Measurements from ENCODE around the gene LCE6A. TPM values are rescaled to one million over a fixed set of nuclear protein-coding genes. Genes with fewer than 3 reads are reported as not detected.

LCE6A gene
- total and polyA plus RNA-seq, 4 donors = not detected

DNA sequence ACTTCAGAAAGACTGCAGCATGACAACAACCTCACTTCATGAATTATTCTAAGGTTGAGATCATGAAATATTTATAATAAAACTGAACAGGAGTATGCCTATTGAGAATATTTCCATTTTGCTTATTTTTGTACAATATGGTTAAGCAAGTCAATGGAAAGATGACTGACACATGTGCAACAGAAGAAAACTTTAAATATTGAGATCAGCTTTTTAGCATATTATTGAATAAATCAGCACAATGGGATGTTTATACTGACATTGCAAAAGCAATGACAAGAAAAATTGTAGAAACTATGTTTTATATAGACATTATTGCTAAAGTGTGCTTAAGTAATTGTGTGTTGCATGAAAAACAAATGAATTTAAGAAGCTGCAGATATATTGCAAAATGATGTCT is 21.8 kb downstream of the LCE6A start:
- no peak for DNase-seq (ENCODE audit: low spot score)
- no peak overlapping the region for H3K27ac ChIP-seq (ENCODE audit: low read depth in 1 of 2, low read length in 2 of 2)
- no peaks in the 10 kb centered on the region for H3K9me3 ChIP-seq (ENCODE audit: control insufficient read depth in 4 of 4, low read length in 3 of 4)
- TF ChIP-seq GABPA (IDR thresholded peaks at IDR 0.05 in 1 of 2, conservative IDR thresholded peaks at IDR 0.05 in 1 of 2) (no peak), FOXA2 (IDR thresholded peaks at IDR 0.05) (no peak), RAD21 (IDR thresholded peaks at IDR 0.05) (no peak), JUND (IDR thresholded peaks at IDR 0.05) (no peak)
- TF ChIP-seq, protein P1, sequence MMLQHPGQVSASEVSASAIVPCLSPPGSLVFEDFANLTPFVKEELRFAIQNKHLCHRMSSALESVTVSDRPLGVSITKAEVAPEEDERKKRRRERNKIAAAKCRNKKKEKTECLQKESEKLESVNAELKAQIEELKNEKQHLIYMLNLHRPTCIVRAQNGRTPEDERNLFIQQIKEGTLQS (IDR thresholded peaks at IDR 0.05) = no peak
- no peak overlapping the region for H3K9ac ChIP-seq (ENCODE audit: low read depth in 1 of 2, low read length in 2 of 2)
- H3K4me3 ChIP-seq (ENCODE audit: low read depth in 1 of 3, low read length in 3 of 3) = no peak overlapping the region
- H3K27me3 ChIP-seq (ENCODE audit: control insufficient read depth in 4 of 4, insufficient read depth in 4 of 4, low read length in 3 of 4) = peaks cover 0 to 7% (median 0%) of the 10 kb centered on the region in 4 donors
- no peaks in the 10 kb centered on the region for H3K4me1 ChIP-seq (ENCODE audit: control insufficient read depth in 4 of 4, insufficient read depth in 4 of 4, low read length in 3 of 4)
- no peaks in the 10 kb centered on the region for H3K36me3 ChIP-seq (ENCODE audit: control insufficient read depth in 4 of 4, insufficient read depth in 3 of 4, low read depth in 1 of 4, low read length in 3 of 4)

- DNase-seq (ENCODE audit: low spot score) = no peak
- Histone ChIP-seq H3K4me3 (ENCODE audit: low read depth in 1 of 3, low read length in 3 of 3) (no peak overlapping the region), H3K27me3 (ENCODE audit: control insufficient read depth in 4 of 4, insufficient read depth in 4 of 4, low read length in 3 of 4) (no peaks in the 10 kb centered on the region), H3K4me1 (ENCODE audit: control insufficient read depth in 4 of 4, insufficient read depth in 4 of 4, low read length in 3 of 4) (no peaks in the 10 kb centered on the region), H3K27ac (ENCODE audit: low read depth in 1 of 2, low read length in 2 of 2) (no peak overlapping the region), H3K9ac (ENCODE audit: low read depth in 1 of 2, low read length in 2 of 2) (no peak overlapping the region), H3K9me3 (ENCODE audit: control insufficient read depth in 4 of 4, low read length in 3 of 4) (no peaks in the 10 kb centered on the region), H3K36me3 (ENCODE audit: control insufficient read depth in 4 of 4, insufficient read depth in 3 of 4, low read depth in 1 of 4, low read length in 3 of 4) (no peaks in the 10 kb centered on the region)
- TF ChIP-seq REST (IDR thresholded peaks at IDR 0.05) (no peak), YY1 (IDR thresholded peaks at IDR 0.05) (no peak), ZBTB33 (IDR thresholded peaks at IDR 0.05) (no peak), GABPA (IDR thresholded peaks at IDR 0.05 in 1 of 2, conservative IDR thresholded peaks at IDR 0.05 in 1 of 2) (no peak), TAF1 (conservative IDR thresholded peaks at IDR 0.05) (no peak), RXRA (IDR thresholded peaks at IDR 0.05) (no peak), JUND (IDR thresholded peaks at IDR 0.05) (no peak), NR2F2 (IDR thresholded peaks at IDR 0.05) (no peak), FOXA2 (IDR thresholded peaks at IDR 0.05) (no peak), HNF4G (IDR thresholded peaks at IDR 0.05) (no peak), EGR1 (IDR thresholded peaks at IDR 0.05; ENCODE audit: low read depth in 2 of 2) (no peak), SP1 (IDR thresholded peaks at IDR 0.05) (no peak), RAD21 (IDR thresholded peaks at IDR 0.05) (no peak), FOXA1 (IDR thresholded peaks at IDR 0.05) (no peak)
- TF ChIP-seq, protein P1 (IDR thresholded peaks at IDR 0.05) = no peak
- WGBS = 83% methylated on average over 2 of the region's 2 CpGs
Measured at GRCh38 chr1:152866321-152866720, 23.7 kb downstream of the LCE6A start.

All from liver (tissue), 9 donors.